ENCODE data around the gene WDHD1.

WDHD1 gene

DNA sequence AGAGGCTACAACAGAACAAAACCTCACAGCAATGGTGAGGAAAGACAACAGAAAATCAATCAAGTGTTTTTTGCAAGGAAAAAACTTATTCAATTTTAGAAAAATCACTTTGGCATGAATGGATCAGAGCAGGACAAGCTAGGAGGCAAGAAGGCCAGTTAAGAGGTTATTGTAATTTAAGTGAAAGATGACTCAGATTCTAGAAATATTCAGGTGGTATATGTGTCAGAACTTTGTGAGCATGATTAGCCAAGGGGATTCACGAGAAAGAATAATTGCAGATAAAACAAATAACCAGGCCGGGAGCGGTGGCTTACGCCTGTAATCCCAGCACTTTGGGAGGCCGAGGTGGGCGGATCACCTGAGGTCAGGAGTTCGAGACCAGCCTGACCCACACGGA, 137.0 kb downstream of the WDHD1 start:
- H3K9ac ChIP-seq (ENCODE audit: low read depth, low read length): no peak overlapping the region
- no peaks in the 10 kb centered on the region for H3K9me3 ChIP-seq (ENCODE audit: insufficient read depth, low read depth, low read length)
- H3K27ac ChIP-seq (ENCODE audit: low read length): no peak overlapping the region
- H3K36me3 ChIP-seq (ENCODE audit: insufficient read depth, low read depth, low read length): no peaks in the 10 kb centered on the region
- peaks cover 9% of the 10 kb centered on the region; the same call in 1 of the 2 replicates for H3K4me1 ChIP-seq (ENCODE audit: insufficient read depth, low read length)
- H3K27me3 ChIP-seq (ENCODE audit: insufficient read depth, low read length): no peaks in the 10 kb centered on the region
- H3K4me3 ChIP-seq (ENCODE audit: low read length): no peak overlapping the region

Measured in iPS-20b (cell line).